Measurements from ENCODE around the gene KRT6B.
"Not testable (repeated sequence)": the region's sequence is repeated elsewhere in the genome, so short reads cannot be mapped to it uniquely, and the experiment has no call there.

KRT6B gene

DNA sequence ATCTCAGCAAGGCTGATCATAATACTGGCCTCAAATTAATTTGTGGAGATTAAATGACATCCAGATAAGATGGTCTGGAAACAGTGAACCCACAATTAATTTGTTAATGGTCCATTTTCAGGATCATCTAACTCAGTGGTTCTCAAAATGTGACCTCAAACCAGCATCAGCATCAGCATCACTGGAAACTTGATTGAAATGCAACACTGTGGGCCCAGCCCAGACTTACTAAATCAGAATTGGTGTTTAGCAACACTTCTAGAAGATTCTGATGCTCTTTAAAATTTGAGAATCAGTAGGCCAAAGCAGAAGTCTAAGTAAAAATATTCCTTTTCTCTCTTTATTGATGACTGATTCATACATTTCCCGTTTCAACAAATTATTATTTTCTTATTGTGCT, 35.2 kb downstream of the KRT6B start:
- H3K4me3 ChIP-seq (ENCODE audit: low read depth, low read length), result no peak overlapping the region
- TF ChIP-seq, protein P1, sequence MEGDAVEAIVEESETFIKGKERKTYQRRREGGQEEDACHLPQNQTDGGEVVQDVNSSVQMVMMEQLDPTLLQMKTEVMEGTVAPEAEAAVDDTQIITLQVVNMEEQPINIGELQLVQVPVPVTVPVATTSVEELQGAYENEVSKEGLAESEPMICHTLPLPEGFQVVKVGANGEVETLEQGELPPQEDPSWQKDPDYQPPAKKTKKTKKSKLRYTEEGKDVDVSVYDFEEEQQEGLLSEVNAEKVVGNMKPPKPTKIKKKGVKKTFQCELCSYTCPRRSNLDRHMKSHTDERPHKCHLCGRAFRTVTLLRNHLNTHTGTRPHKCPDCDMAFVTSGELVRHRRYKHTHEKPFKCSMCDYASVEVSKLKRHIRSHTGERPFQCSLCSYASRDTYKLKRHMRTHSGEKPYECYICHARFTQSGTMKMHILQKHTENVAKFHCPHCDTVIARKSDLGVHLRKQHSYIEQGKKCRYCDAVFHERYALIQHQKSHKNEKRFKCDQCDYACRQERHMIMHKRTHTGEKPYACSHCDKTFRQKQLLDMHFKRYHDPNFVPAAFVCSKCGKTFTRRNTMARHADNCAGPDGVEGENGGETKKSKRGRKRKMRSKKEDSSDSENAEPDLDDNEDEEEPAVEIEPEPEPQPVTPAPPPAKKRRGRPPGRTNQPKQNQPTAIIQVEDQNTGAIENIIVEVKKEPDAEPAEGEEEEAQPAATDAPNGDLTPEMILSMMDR (IDR thresholded peaks at IDR 0.05; ENCODE audit: low read depth, low read length), result no peak

DNA sequence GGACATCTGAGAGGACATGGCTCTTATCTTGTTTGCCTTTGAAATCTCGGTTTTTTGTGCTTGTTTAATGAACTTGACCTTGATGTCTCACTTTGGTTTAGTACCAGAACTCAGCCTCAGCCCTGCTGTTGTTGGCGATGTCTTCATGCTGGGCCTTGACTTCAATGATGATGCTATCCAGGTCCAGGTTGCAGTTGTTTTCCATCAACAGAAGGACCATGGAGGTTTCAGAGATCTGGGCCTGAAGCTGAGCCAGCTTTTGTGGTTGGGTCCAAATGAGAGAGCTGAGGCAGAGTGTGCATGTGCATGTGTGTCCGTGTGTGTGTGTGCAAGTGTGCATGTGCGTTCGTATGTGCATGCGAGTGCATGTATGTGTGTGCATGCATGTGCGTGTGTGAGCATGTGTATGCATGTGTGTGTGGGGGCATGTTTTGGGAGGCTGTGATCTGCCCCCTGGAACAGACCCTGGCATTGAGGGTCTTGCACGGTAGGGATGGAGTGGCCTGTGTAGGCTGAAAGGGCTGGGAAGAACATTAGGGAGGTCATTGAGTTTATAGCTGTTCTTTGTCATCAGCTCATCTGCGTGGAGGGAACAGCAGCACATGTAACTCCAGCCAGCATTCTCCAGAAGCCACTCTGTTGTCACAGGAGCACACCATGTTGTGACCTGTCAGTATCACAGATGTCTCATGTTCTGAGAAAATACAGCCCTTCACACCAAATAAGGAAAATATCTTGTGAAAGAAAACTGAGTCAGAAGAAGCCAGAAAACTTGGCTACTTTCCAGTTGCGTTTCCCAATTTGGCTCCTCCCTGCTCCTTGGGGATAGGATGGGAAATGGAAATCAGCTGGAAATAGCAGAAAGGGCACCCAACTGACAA, 35.8 kb downstream of the KRT6B start:
- TF ChIP-seq, protein P1 (IDR thresholded peaks at IDR 0.05; ENCODE audit: low read depth, low read length), result no peak
- no peak overlapping the region for H3K4me3 ChIP-seq (ENCODE audit: low read depth, low read length)

DNA sequence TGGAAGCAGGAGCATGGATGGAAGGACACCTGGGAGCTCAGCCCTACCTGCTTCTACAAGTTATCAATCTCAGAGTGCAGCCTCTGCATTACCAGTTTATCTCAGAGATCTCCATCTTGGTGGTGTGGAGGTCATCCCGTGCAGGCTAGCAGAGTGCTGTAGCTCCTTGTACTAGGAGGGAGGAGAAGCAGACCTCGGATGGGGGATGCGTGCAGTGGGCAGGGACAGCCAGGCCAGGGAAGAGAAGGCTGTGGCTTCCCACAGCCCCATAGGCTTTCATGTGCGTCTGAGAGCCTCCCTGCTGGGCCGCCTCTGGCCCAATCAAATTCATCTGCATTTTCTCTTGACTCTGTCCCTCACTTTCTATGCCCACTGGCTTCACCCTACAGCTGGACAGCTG, 37.0 kb downstream of the KRT6B start:
- TF ChIP-seq, protein P1 (IDR thresholded peaks at IDR 0.05; ENCODE audit: low read depth, low read length), result no peak

GRCh38 chr12:52413782-52414345, 38.1 kb downstream of the KRT6B start:
- no peak overlapping the region for H3K4me3 ChIP-seq (ENCODE audit: low read depth, low read length)

More for the DNA sequence above, 37.0 kb downstream of the KRT6B start:
- H3K4me3 ChIP-seq (ENCODE audit: low read depth, low read length), result no peak overlapping the region

GRCh38 chr12:52413202-52413601, 38.7 kb downstream of the KRT6B start:
- TF ChIP-seq, protein P1 (IDR thresholded peaks at IDR 0.05; ENCODE audit: low read depth, low read length), result no peak
- no peak overlapping the region for H3K4me3 ChIP-seq (ENCODE audit: low read depth, low read length)

More at GRCh38 chr12:52413782-52414345, 38.1 kb downstream of the KRT6B start:
- TF ChIP-seq, protein P1 (IDR thresholded peaks at IDR 0.05; ENCODE audit: low read depth, low read length), result no peak

GRCh38 chr12:52411815-52412214, 40.1 kb downstream of the KRT6B start:
- TF ChIP-seq, protein P1 (IDR thresholded peaks at IDR 0.05; ENCODE audit: low read depth, low read length), result no peak
- H3K4me3 ChIP-seq (ENCODE audit: low read depth, low read length), result no peak overlapping the region

DNA sequence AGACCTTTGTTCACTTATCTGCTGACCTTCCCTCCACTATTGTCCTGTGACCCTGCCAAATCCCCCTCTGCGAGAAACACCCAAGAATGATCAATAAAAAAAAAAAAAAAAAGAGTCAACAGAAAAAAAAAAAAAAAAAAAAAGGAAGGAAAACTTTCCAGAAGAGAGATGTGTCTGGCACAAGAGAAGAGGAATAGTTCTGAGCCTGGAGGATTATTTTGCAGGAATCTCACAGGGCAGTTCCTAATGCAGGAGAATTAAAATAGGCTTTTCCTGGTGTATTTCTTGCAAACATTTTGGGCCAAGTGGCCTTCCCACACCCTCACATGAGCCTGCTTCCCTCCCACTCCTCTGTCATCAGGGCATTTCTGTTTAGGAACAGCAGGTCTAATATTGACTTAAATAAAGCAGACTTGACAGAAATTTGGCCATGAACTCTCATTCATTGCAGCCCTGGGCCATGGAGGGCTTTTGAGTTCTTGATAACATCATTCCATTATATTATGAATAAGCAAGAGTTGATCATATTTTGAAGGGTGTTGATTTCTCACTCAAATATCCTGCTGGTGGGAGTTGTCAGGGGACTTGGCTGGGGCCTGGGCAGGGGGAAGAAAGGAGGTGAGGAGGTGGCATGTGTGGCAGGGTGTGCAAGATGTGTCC, 41.2 kb downstream of the KRT6B start:
- not testable (repeated sequence) for H3K4me3 ChIP-seq (ENCODE audit: low read depth, low read length)
